HG03095 (cell line): Measurements from ENCODE around the gene PRKN.

Experiments used
- ATAC-seq: cut with Tn5 transposase; IDR thresholded peaks from one replicate; pipeline ENCODE4 v1.9.1; 2021; ENCODE audit warnings: moderate library complexity; ENCODE audit not compliant: unreplicated experiment

Gene PRKN

GRCh38 chr6:161644521-161644920 is 1083.0 kb downstream of the PRKN start:
- ATAC-seq = no peak

- ATAC-seq = no peak
Measured at GRCh38 chr6:161641175-161641574, 1086.4 kb downstream of the PRKN start.

GRCh38 chr6:161639772-161640171 is 1087.8 kb downstream of the PRKN start:
- no peak for ATAC-seq

- no peak for ATAC-seq
Measured at GRCh38 chr6:161637658-161638057, 1089.9 kb downstream of the PRKN start.

- ATAC-seq = no peak
Measured at GRCh38 chr6:161636882-161637430, 1090.6 kb downstream of the PRKN start.

GRCh38 chr6:161635975-161636374 is 1091.6 kb downstream of the PRKN start:
- no peak for ATAC-seq

- ATAC-seq = no peak
Measured at GRCh38 chr6:161634916-161635315, 1092.7 kb downstream of the PRKN start.

GRCh38 chr6:161631676-161632194 is 1095.8 kb downstream of the PRKN start:
- ATAC-seq = no peak

- no peak for ATAC-seq
Measured at GRCh38 chr6:161630674-161631073, 1096.9 kb downstream of the PRKN start.

- no peak for ATAC-seq
Measured at GRCh38 chr6:161626132-161626676, 1101.4 kb downstream of the PRKN start.

GRCh38 chr6:161624111-161624510 is 1103.5 kb downstream of the PRKN start:
- ATAC-seq = no peak

GRCh38 chr6:161622779-161623178 is 1104.8 kb downstream of the PRKN start:
- ATAC-seq = no peak

GRCh38 chr6:161618831-161619454 is 1108.6 kb downstream of the PRKN start:
- no peak for ATAC-seq

GRCh38 chr6:161613711-161614110 is 1113.9 kb downstream of the PRKN start:
- no peak for ATAC-seq

- no peak for ATAC-seq
Measured at GRCh38 chr6:161608771-161609170, 1118.8 kb downstream of the PRKN start.

- no peak for ATAC-seq
Measured at GRCh38 chr6:161607696-161608297, 1119.8 kb downstream of the PRKN start.

- ATAC-seq = no peak
Measured at GRCh38 chr6:161602359-161602758, 1125.2 kb downstream of the PRKN start.

GRCh38 chr6:161598896-161599295 is 1128.7 kb downstream of the PRKN start:
- no peak for ATAC-seq

- no peak for ATAC-seq
Measured at GRCh38 chr6:161596807-161597520, 1130.6 kb downstream of the PRKN start.

GRCh38 chr6:161594412-161594811 is 1133.2 kb downstream of the PRKN start:
- no peak for ATAC-seq

GRCh38 chr6:161590961-161591627 is 1136.5 kb downstream of the PRKN start:
- no peak for ATAC-seq
